ENCODE measurements around the gene S1PR1. TPM values are rescaled to one million over a fixed set of nuclear protein-coding genes. Genes with fewer than 3 reads are reported as not detected.
A peak's percentile ranks its signal among the peaks of the same experiment; 100 is the strongest.

Gene S1PR1
- total RNA-seq, 2 donors from 2014 or later: 92.2 to 125 TPM

- H3K4me3 ChIP-seq: no peak overlapping the region
These were observed 40.0 kb downstream of the S1PR1 start for GRCh38 chr1:101276818-101277217.

GRCh38 chr1:101278238-101278637 is 41.4 kb downstream of the S1PR1 start:
- no peak overlapping the region for H3K27ac ChIP-seq
- H3K4me3 ChIP-seq: no peak overlapping the region
- no peaks in the 10 kb centered on the region for H3K9me3 ChIP-seq
- DNase-seq (ENCODE audit: low spot score): no peak
- no peaks in the 10 kb centered on the region for H3K27me3 ChIP-seq
- no peaks in the 10 kb centered on the region for H3K4me1 ChIP-seq
- no peaks in the 10 kb centered on the region for H3K36me3 ChIP-seq
- TF ChIP-seq CTCF (IDR thresholded peaks at IDR 0.05): no peak

More at GRCh38 chr1:101276818-101277217, 40.0 kb downstream of the S1PR1 start:
- H3K9me3 ChIP-seq: no peaks in the 10 kb centered on the region
- H3K36me3 ChIP-seq: no peaks in the 10 kb centered on the region
- no peaks in the 10 kb centered on the region for H3K27me3 ChIP-seq
- TF ChIP-seq CTCF (IDR thresholded peaks at IDR 0.05): no peak
- H3K27ac ChIP-seq: no peak overlapping the region
- DNase-seq (ENCODE audit: low spot score): no peak
- no peaks in the 10 kb centered on the region for H3K4me1 ChIP-seq

- H3K9me3 ChIP-seq: no peaks in the 10 kb centered on the region
These were observed 42.0 kb downstream of the S1PR1 start for GRCh38 chr1:101278845-101279244.

GRCh38 chr1:101280049-101280592 is 43.3 kb downstream of the S1PR1 start:
- no peak overlapping the region for H3K27ac ChIP-seq
- H3K36me3 ChIP-seq: no peaks in the 10 kb centered on the region
- no peak for DNase-seq (ENCODE audit: low spot score)
- H3K4me3 ChIP-seq: no peak overlapping the region
- H3K27me3 ChIP-seq: no peaks in the 10 kb centered on the region
- peaks cover 0 to under 1% of the 10 kb centered on the region in 2 donors for H3K9me3 ChIP-seq
- H3K4me1 ChIP-seq: no peaks in the 10 kb centered on the region
- no peak for TF ChIP-seq CTCF (IDR thresholded peaks at IDR 0.05)

More at GRCh38 chr1:101278845-101279244, 42.0 kb downstream of the S1PR1 start:
- Histone ChIP-seq H3K27ac (no peak overlapping the region), H3K36me3 (no peaks in the 10 kb centered on the region), H3K4me3 (no peak overlapping the region), H3K4me1 (no peaks in the 10 kb centered on the region), H3K27me3 (no peaks in the 10 kb centered on the region)
- DNase-seq (ENCODE audit: low spot score): no peak
- no peak for TF ChIP-seq CTCF (IDR thresholded peaks at IDR 0.05)

- no peaks in the 10 kb centered on the region for H3K27me3 ChIP-seq
- TF ChIP-seq CTCF (IDR thresholded peaks at IDR 0.05): no peak
- H3K9me3 ChIP-seq: peaks cover 0 to 5% of the 10 kb centered on the region in 2 donors
- no peak overlapping the region for H3K4me3 ChIP-seq
- no peak overlapping the region for H3K27ac ChIP-seq
- DNase-seq (ENCODE audit: low spot score): peak; percentile 42
- no peaks in the 10 kb centered on the region for H3K36me3 ChIP-seq
- no peaks in the 10 kb centered on the region for H3K4me1 ChIP-seq
These were observed 44.3 kb downstream of the S1PR1 start for GRCh38 chr1:101280942-101281654.

Data from right atrium auricular region (tissue), 2 donors.